Measurements from ENCODE around the gene CHD8.

The CHD8 gene

GRCh38 chr14:21369949-21370679 lies 85.8 kb downstream of the CHD8 start:
- no peak for DNase-seq (ENCODE audit: low spot score)

- no peak for DNase-seq (ENCODE audit: low spot score)
These were observed 88.3 kb downstream of the CHD8 start for GRCh38 chr14:21367582-21368144.

GRCh38 chr14:21356511-21356910 lies 99.4 kb downstream of the CHD8 start:
- DNase-seq (ENCODE audit: low spot score) = no peak

GRCh38 chr14:21352587-21352986 lies 103.3 kb downstream of the CHD8 start:
- DNase-seq (ENCODE audit: low spot score) = no peak

- no peak for DNase-seq (ENCODE audit: low spot score)
These were observed 105.4 kb downstream of the CHD8 start for GRCh38 chr14:21350539-21350938.

GRCh38 chr14:21347201-21347600 lies 108.7 kb downstream of the CHD8 start:
- peak; percentile 7 for DNase-seq (ENCODE audit: low spot score)

GRCh38 chr14:21346532-21347135 lies 109.3 kb downstream of the CHD8 start:
- peak; percentile 41 for DNase-seq (ENCODE audit: low spot score)

- DNase-seq (ENCODE audit: low spot score) = peak; percentile 13
These were observed 112.7 kb downstream of the CHD8 start for GRCh38 chr14:21343035-21343794.

Measured in GM03348 (cell line).